ENCODE results near the gene GIPC3.

DNA sequence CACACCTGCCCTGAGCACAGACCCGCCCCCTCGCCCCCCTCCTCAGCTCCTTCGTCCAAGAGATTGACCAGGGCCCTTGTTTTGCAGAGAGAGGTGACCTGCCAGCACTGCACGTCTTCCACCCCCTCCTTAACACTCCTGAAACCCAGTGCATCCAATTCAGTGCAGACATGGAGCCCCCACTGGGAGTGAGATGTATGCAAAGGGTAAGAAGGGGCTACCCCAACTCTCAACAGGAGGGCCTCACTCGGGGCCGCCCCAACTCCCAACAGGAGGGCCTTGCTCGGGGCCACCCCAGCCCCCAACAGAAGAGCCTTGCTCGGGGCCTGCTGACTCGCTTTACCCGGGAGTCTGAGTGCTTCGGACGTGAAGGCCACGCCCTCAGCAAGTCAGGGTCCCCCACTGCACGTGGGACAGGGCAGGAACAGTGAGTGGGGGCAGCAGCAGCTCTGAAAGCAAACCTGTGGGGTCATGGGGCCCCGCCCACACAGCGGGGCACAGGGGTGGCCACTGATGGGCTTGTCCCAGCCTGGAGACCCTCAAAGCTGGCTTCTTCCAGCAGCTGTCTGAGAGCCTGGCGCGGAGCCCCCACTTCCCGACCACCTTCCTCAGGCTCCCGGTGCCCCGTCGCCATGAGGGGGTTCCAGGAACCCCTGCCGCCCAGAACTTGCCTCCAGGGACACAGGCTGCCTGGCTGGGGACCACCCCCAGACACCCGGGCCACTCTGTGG is 35.7 kb downstream of the GIPC3 start:
- TF ChIP-seq NRF1 (IDR thresholded peaks at IDR 0.05; ENCODE audit: low read depth, low read length): no peak
- TF ChIP-seq, protein P1, sequence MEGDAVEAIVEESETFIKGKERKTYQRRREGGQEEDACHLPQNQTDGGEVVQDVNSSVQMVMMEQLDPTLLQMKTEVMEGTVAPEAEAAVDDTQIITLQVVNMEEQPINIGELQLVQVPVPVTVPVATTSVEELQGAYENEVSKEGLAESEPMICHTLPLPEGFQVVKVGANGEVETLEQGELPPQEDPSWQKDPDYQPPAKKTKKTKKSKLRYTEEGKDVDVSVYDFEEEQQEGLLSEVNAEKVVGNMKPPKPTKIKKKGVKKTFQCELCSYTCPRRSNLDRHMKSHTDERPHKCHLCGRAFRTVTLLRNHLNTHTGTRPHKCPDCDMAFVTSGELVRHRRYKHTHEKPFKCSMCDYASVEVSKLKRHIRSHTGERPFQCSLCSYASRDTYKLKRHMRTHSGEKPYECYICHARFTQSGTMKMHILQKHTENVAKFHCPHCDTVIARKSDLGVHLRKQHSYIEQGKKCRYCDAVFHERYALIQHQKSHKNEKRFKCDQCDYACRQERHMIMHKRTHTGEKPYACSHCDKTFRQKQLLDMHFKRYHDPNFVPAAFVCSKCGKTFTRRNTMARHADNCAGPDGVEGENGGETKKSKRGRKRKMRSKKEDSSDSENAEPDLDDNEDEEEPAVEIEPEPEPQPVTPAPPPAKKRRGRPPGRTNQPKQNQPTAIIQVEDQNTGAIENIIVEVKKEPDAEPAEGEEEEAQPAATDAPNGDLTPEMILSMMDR (IDR thresholded peaks at IDR 0.05): no peak
- no peak for TF ChIP-seq CHD2 (IDR thresholded peaks at IDR 0.05; ENCODE audit: low read length, partially characterized antibody)

All from SK-N-SH (cell line).